K562 (cell line): ENCODE measurements around the gene MFSD11. TPM values are rescaled to one million over a fixed set of nuclear protein-coding genes. Genes with fewer than 3 reads are reported as not detected.

ENCODE experiments used
- ATAC-seq: fragments of 200-7000 bp; cut with Tn5 transposase; 3 replicates; pipeline ENCODE4 v1.9.1; 2020; ENCODE audit warnings: moderate library complexity
- BruUV-seq: library from RNA; stranded (reverse); fragments of 400-500 nt; replicated peaks from 2 replicates; lab custom pipeline; 2021; lab: Mats Ljungman, UMichigan
- CTCF ChIA-PET: fragments of 300-600 bp; formaldehyde crosslinking; extraction: SDS; loops from one replicate; lab custom pipeline; 2021; ENCODE audit warnings: low intra/inter-chr PET ratio; lab: Yijun Ruan, JAX
- POLR2A ChIA-PET: fragments of 300-600, 350-650 bp; sonication (Branson Sonifier 250); formaldehyde crosslinking; extraction: SDS; loops from one replicate; lab custom pipeline; 2021; ENCODE audit warnings: antibody characterized with exemption, inconsistent platforms; lab: Yijun Ruan, JAX
- DNase-seq, 4 experiments: peaks; one replicate each; pipeline versions ENCODE4 v3.0.0 to v3.0.0-alpha.2; 2011 to 2018; ENCODE audit warnings: low spot score in 3 of 4, mixed read lengths in 3 of 4; ENCODE audit errors: extremely low read depth in 1 of 4
- FAIRE-seq: peaks from 2 replicates; lab custom pipeline; 2011; peaks lifted over from hg19 to GRCh38; lab: Jason Lieb, UNC
- H2AFZ ChIP-seq: 2 replicates; pipeline ENCODE4 v1.6.0; 2011; ENCODE audit warnings: low read depth, low read length, control low read depth, inconsistent platforms
- H3K27ac ChIP-seq: fragments of 200-600 bp; 3 replicates; pipeline ENCODE4 v1.8.0; 2011; ENCODE audit warnings: low read depth, mild to moderate bottlenecking, control low read depth, inconsistent platforms, low read length, moderate library complexity, mixed read lengths; ENCODE audit errors: extremely low read depth
- H3K27me3 ChIP-seq, 2 experiments: fragments of 300-600 bp in 1 of 2; 2 replicates in 1 of 2; 3 replicates in 1 of 2; pipeline versions ENCODE4 v1.6.0 to v1.8.0; 2011; ENCODE audit warnings: inconsistent platforms in 2 of 2, low read length in 2 of 2, mild to moderate bottlenecking in 1 of 2, mixed read lengths in 1 of 2, moderate library complexity in 1 of 2; ENCODE audit not compliant: control insufficient read depth in 2 of 2, insufficient read depth in 2 of 2
- H3K36me3 ChIP-seq: fragments of 300-600 bp; 3 replicates; pipeline ENCODE4 v1.8.0; 2011; ENCODE audit warnings: mild to moderate bottlenecking, low read length, inconsistent platforms; ENCODE audit not compliant: control insufficient read depth, insufficient read depth
- H3K4me1 ChIP-seq, 2 experiments: fragments of 200-600 bp in 1 of 2; replicated peaks in 1 of 2; 2 replicates in 1 of 2; 3 replicates in 1 of 2; pipeline versions ENCODE4 v1.5.1 to v1.8.0; 2011; ENCODE audit warnings: inconsistent platforms in 2 of 2, low read length in 2 of 2, mild to moderate bottlenecking in 1 of 2, mixed read lengths in 1 of 2, moderate library complexity in 1 of 2; ENCODE audit not compliant: control insufficient read depth in 2 of 2, insufficient read depth in 2 of 2
- H3K4me2 ChIP-seq: 2 replicates; pipeline ENCODE4 v1.6.1; 2011; ENCODE audit warnings: low read length, control low read depth, inconsistent platforms, mixed read lengths; ENCODE audit not compliant: insufficient read depth
- H3K4me3 ChIP-seq: fragments of 200-600 bp; sonication (generic), shearing (Covaris generic); 2 replicates; pipeline ENCODE4 v1.5.1; 2016; ENCODE audit warnings: control low read depth, inconsistent platforms
- H3K79me2 ChIP-seq: fragments of 200-600 bp; 3 replicates; pipeline ENCODE4 v1.8.0; 2011; ENCODE audit warnings: low read length, inconsistent platforms; ENCODE audit not compliant: control insufficient read depth, insufficient read depth
- H3K9ac ChIP-seq, 2 experiments: 2 replicates each; pipeline versions ENCODE4 v1.6.0 to v1.6.1; 2011; ENCODE audit warnings: low read depth in 2 of 2, low read length in 2 of 2, control low read depth in 1 of 2, inconsistent platforms in 1 of 2, mild to moderate bottlenecking in 1 of 2, mixed read lengths in 1 of 2; ENCODE audit not compliant: insufficient read depth in 1 of 2
- H3K9me1 ChIP-seq: one replicate; pipeline ENCODE4 v1.6.0; 2011; ENCODE audit warnings: inconsistent platforms, mild to moderate bottlenecking, low read length, moderate library complexity; ENCODE audit not compliant: control insufficient read depth, insufficient read depth
- H3K9me3 ChIP-seq: replicated peaks from 2 replicates; pipeline ENCODE4 v1.5.1; 2011; ENCODE audit warnings: low read depth, low read length, inconsistent platforms; ENCODE audit not compliant: control insufficient read depth, insufficient read depth
- H4K20me1 ChIP-seq: replicated peaks from 2 replicates; pipeline ENCODE4 v1.6.1; 2011; ENCODE audit warnings: low read length, inconsistent platforms, mixed read lengths; ENCODE audit not compliant: control insufficient read depth, insufficient read depth
- C11orf30 ChIP-seq: fragments of 450-650 bp; IDR thresholded peaks from 2 replicates; pipeline ENCODE4 v1.6.1; 2016; ENCODE audit warnings: low read depth, mild to moderate bottlenecking
- CC2D1A ChIP-seq: fragments of 450-650 bp; IDR thresholded peaks from 2 replicates; pipeline ENCODE4 v1.6.1; 2017; ENCODE audit warnings: mild to moderate bottlenecking
- E2F8 ChIP-seq: fragments of 450-650 bp; IDR thresholded peaks from 2 replicates; pipeline ENCODE4 v1.7.1; 2018; ENCODE audit warnings: mild to moderate bottlenecking, low read depth; ENCODE audit not compliant: partially characterized antibody
- EP300 ChIP-seq: IDR thresholded peaks from 2 replicates; pipeline ENCODE4 v1.6.1; 2012; ENCODE audit warnings: low read length, improper control_type of control experiment
- HDAC1 ChIP-seq, 2 experiments: fragments of 450-650 bp; IDR thresholded peaks; 2 replicates each; pipeline ENCODE4 v1.6.1; 2016 to 2017; ENCODE audit warnings: inconsistent platforms in 1 of 2, mild to moderate bottlenecking in 1 of 2, moderate library complexity in 1 of 2
- HNRNPK ChIP-seq: fragments of 200-400 bp; formaldehyde crosslinking; IDR thresholded peaks from one replicate; pipeline ENCODE4 v1.6.1; 2018; ENCODE audit warnings: mild to moderate bottlenecking, low read depth, low read length; ENCODE audit not compliant: poor library complexity, severe bottlenecking
- JUNB ChIP-seq: fragments of 450-650 bp; formaldehyde crosslinking; conservative IDR thresholded peaks from 2 replicates; pipeline ENCODE4 v1.4.0; 2020; ENCODE audit warnings: mild to moderate bottlenecking
- MAZ ChIP-seq, 2 experiments: fragments of 450-650 bp in 1 of 2; sonication (generic) in 1 of 2; formaldehyde crosslinking; IDR thresholded peaks in 1 of 2; conservative IDR thresholded peaks in 1 of 2; 2 replicates each; pipeline versions ENCODE4 v1.4.0 to v1.5.0; 2020; ENCODE audit warnings: mild to moderate bottlenecking in 1 of 2, missing genetic modification reagents in 1 of 2
- POLR3A ChIP-seq: IDR thresholded peaks from 2 replicates; pipeline ENCODE4 v1.6.1; 2011; ENCODE audit warnings: borderline replicate concordance, mild to moderate bottlenecking, moderate library complexity; ENCODE audit not compliant: insufficient read length, insufficient read depth; ENCODE audit errors: extremely low read depth
- RFX5 ChIP-seq: IDR thresholded peaks from 2 replicates; pipeline ENCODE4 v1.6.1; 2011; ENCODE audit warnings: low read depth, mild to moderate bottlenecking, improper control_type of control experiment, low read length
- SIN3B ChIP-seq: fragments of 450-650 bp; IDR thresholded peaks from 2 replicates; pipeline ENCODE4 v1.6.1; 2017; ENCODE audit warnings: low read depth, mild to moderate bottlenecking, moderate library complexity
- SMARCE1 ChIP-seq: fragments of 450-650 bp; IDR thresholded peaks from 2 replicates; pipeline ENCODE4 v1.7.1; 2016; ENCODE audit warnings: mild to moderate bottlenecking
- TCF7L2 ChIP-seq: fragments of 150-350 bp; IDR thresholded peaks from 2 replicates; pipeline ENCODE4 v1.6.1; 2016; ENCODE audit warnings: low read depth, mild to moderate bottlenecking, low read length, moderate library complexity
- TFAM ChIP-seq: fragments of 250-450 bp; sonication (Bioruptor Pico); conservative IDR thresholded peaks from 2 replicates; pipeline ENCODE4 v1.5.0; 2021; ENCODE audit warnings: mild to moderate bottlenecking, moderate library complexity
- TFE3 ChIP-seq: fragments of 450-650 bp; formaldehyde crosslinking; IDR thresholded peaks from 2 replicates; pipeline ENCODE4 v1.4.0; 2020; ENCODE audit warnings: mild to moderate bottlenecking, mixed read lengths
- ZNF146 ChIP-seq: IDR thresholded peaks from one replicate; pipeline ENCODE4 v1.6.1; 2018; ENCODE audit warnings: missing compliant biosample characterization; ENCODE audit not compliant: unreplicated experiment
- ZNF316 ChIP-seq: fragments of 450-650 bp; IDR thresholded peaks from 2 replicates; pipeline ENCODE4 v1.6.1; 2016
- ZNF511 ChIP-seq: sonication (generic); formaldehyde crosslinking; IDR thresholded peaks from 2 replicates; pipeline ENCODE4 v1.8.0; 2022; ENCODE audit warnings: mild to moderate bottlenecking, missing genetic modification reagents
- WGBS: fragments of 100-300 bp; shearing (Covaris generic); methylation state at CpG from one replicate; pipeline ENCODE4 v1.1.6; 2016; ENCODE audit warnings: low coverage, mixed read lengths; ENCODE audit not compliant: insufficient coverage; ENCODE audit errors: missing lambda C conversion rate; 5-methylcytosine and 5-hydroxymethylcytosine counted together
- in situ Hi-C: fragments of 300-500 bp; cut with MboI; formaldehyde crosslinking; loops from 4 replicates; pipeline ENCODE4 v1.15.0; 2018; ENCODE audit warnings: inconsistent platforms, mixed read lengths
- intact Hi-C: fragments of 100-400 bp; cut with micrococcal nuclease; formaldehyde crosslinking; loops from 2 replicates; pipeline ENCODE4 v1.14.2; 2022
- polyA plus RNA-seq, 8 experiments: library from polyadenylated mRNA; depleted of rRNA in 4 of 8; stranded (reverse) in 5 of 8; unstranded in 3 of 8; fragments of >200 nt; fragmentation: Nextera tagmentation in 2 of 8; fragmentation: Illumina TruSeq in 1 of 8; extraction: Ambion mirVana in 2 of 8; extraction: Trizol in 1 of 8; gene quantifications; 2 replicates each; pipeline versions ENCODE4 v1.2.1 to v1.2.3, GENCODE V29; 2011 to 2014; ENCODE audit warnings: inconsistent platforms in 1 of 8, missing spikeins in 1 of 8
- total RNA-seq, 7 experiments: library from RNA; depleted of rRNA in 6 of 7; stranded (reverse); fragments of >200 nt in 6 of 7; fragmentation: Illumina TruSeq in 2 of 7; extraction: Trizol in 2 of 7; gene quantifications; 2 replicates each; pipeline versions ENCODE4 v1.2.1 to v1.2.3, GENCODE V29; 2011 to 2021; ENCODE audit warnings: low replicate concordance in 1 of 7

MFSD11 gene
- total and polyA plus RNA-seq, 9 of the 15 experiments (the other 6 are each of a cell fraction or from before 2014, with no cell fraction given): 14.4 to 24.5 (median 19.9) TPM

- Histone ChIP-seq H3K27me3 (no peaks in the 10 kb centered on the region), H3K36me3 (no peaks in the 10 kb centered on the region), H3K9me1 (no peaks in the 10 kb centered on the region), H3K4me3 (no peak overlapping the region), H3K4me2 (no peak overlapping the region), H3K9me3 (no peaks in the 10 kb centered on the region), H4K20me1 (0 out of 2 replicates have a peak, but pooled peaks cover 3% of the 10 kb centered on the region), H3K79me2 (no peaks in the 10 kb centered on the region), H3K27ac (no peak overlapping the region), H3K4me1 (peaks cover 15 to 22% of the 10 kb centered on the region in 2 experiments), H3K9ac (no peak overlapping the region), H2AFZ (no peak overlapping the region)
- 55% methylated on average over 16 of the region's 16 CpGs for WGBS
- ATAC-seq: no peak
- CTCF ChIA-PET: no interaction called here
- POLR2A ChIA-PET: interaction anchor here (0.6 to 2.4 kb wide), 5 partner anchors 12 to 147 kb away, joined by 3 to 10 read pairs (median 3); no protein-coding TSS in a partner anchor
- in situ Hi-C loops (no loop called here), intact Hi-C loops (no loop called here)
- no peak for DNase-seq
- no TSS peak for BruUV-seq
- no peak for FAIRE-seq
- TF ChIP-seq C11orf30 (peak; percentile 54; the same call in 1 of the 2 replicates), ZNF511 (CRISPR knock-in tag) (no peak), SMARCE1 (no peak), ZNF146 (CRISPR knock-in tag) (no peak), ZNF316 (peak; percentile 62), JUNB (CRISPR knock-in tag) (no peak), EP300 (no peak), CC2D1A (no peak), TFE3 (CRISPR knock-in tag) (no peak), TFAM (no peak), SIN3B (no peak), RFX5 (no peak), MAZ (CRISPR knock-in tag; conservative IDR thresholded peaks at IDR 0.05 in 1 of 2, IDR thresholded peaks at IDR 0.05 in 1 of 2) (no peak), POLR3A (no peak), TCF7L2 (no peak), E2F8 (no peak), HDAC1 (IDR thresholded peaks at IDR 0.05) (0 out of 4 replicates have a peak, but pooled peaks of 1 of the 2 experiments have one; percentile 53), HNRNPK (no peak)
Observed at GRCh38 chr17:76695059-76695831, 42.7 kb upstream of the MFSD11 start.
